T-cell (primary cell): ENCODE data around the gene SUPT3H. TPM values are rescaled to one million over a fixed set of nuclear protein-coding genes. Genes with fewer than 3 reads are reported as not detected.

Experiments used
- ATAC-seq, 4 experiments: fragments of 200-7000 bp in 3 of 4; fragments of 150-1000 bp in 1 of 4; cut with Tn5 transposase; replicated peaks in 1 of 4; 1 replicate in 3 of 4; 2 replicates in 1 of 4; pipeline ENCODE4 v1.10.0; 2021; ENCODE audit warnings: moderate library complexity in 3 of 4, mild to moderate bottlenecking in 2 of 4, moderate number of reproducible peaks in 1 of 4
- CTCF ChIA-PET, 2 donors: fragments of 300-600 bp; sonication (Branson Sonifier 250); formaldehyde crosslinking; loops; one replicate each; lab custom pipeline; 2022; ENCODE audit warnings: antibody characterized with exemption in 2 of 2; lab: Charles Lee
- POLR2A ChIA-PET, 2 donors: fragments of 300-600 bp; sonication (Branson Sonifier 250); formaldehyde crosslinking; loops; one replicate each; lab custom pipeline; 2022; ENCODE audit warnings: antibody characterized with exemption in 2 of 2; lab: Charles Lee
- DNase-seq, 35 experiments: peaks; one replicate each; pipeline versions ENCODE4 v3.0.0 to v3.0.0-alpha.2; 2013 to 2023
- H3K27ac ChIP-seq: one replicate; pipeline ENCODE4 v1.5.1; 2013; ENCODE audit warnings: low read length
- H3K27me3 ChIP-seq, 2 experiments: replicated peaks in 1 of 2; 1 replicate in 1 of 2; 2 replicates in 1 of 2; pipeline versions ENCODE4 v1.6.1 to v1.7.0; 2013; ENCODE audit warnings: low read length in 1 of 2, mixed read lengths in 1 of 2; ENCODE audit not compliant: control insufficient read depth in 2 of 2, insufficient read depth in 2 of 2; ENCODE audit errors: extremely low read depth in 1 of 2
- H3K36me3 ChIP-seq, 2 donors: 1 replicate in 1 of 2; 2 replicates in 1 of 2; pipeline versions ENCODE4 v1.6.1 to v1.7.0; 2013; ENCODE audit warnings: low read length in 1 of 2; ENCODE audit not compliant: control insufficient read depth in 2 of 2, insufficient read depth in 1 of 2; ENCODE audit errors: extremely low read depth in 1 of 2
- H3K4me1 ChIP-seq, 2 experiments: 1 replicate in 1 of 2; 2 replicates in 1 of 2; pipeline versions ENCODE4 v1.6.1 to v1.7.0; 2013; ENCODE audit warnings: low read length in 2 of 2, mixed read lengths in 1 of 2; ENCODE audit not compliant: insufficient read depth in 2 of 2, control insufficient read depth in 1 of 2; ENCODE audit errors: extremely low read depth in 1 of 2
- H3K4me3 ChIP-seq, 2 donors: 1 replicate in 1 of 2; 2 replicates in 1 of 2; pipeline versions ENCODE4 v1.5.1 to v1.7.0; 2013; ENCODE audit warnings: mild to moderate bottlenecking in 2 of 2, low read length in 1 of 2, moderate library complexity in 1 of 2; ENCODE audit not compliant: control insufficient read depth in 1 of 2; ENCODE audit errors: extremely low read depth in 1 of 2
- H3K9me3 ChIP-seq: 2 replicates; pipeline ENCODE4 v1.7.0; 2013
- H3K27ac Mint-ChIP-seq, 2 donors: one replicate each; pipeline ENCODE4 v1.8.0; 2020 to 2021; ENCODE audit warnings: mild to moderate bottlenecking in 2 of 2, mixed read lengths in 2 of 2
- H3K27me3 Mint-ChIP-seq, 2 donors: one replicate each; pipeline ENCODE4 v1.8.0; 2021 to 2022; ENCODE audit warnings: mixed read lengths in 2 of 2
- H3K36me3 Mint-ChIP-seq: one replicate; pipeline ENCODE4 v1.8.0; 2021; ENCODE audit warnings: mixed read lengths
- H3K4me1 Mint-ChIP-seq, 3 donors: one replicate each; pipeline ENCODE4 v1.8.0; 2020 to 2022; ENCODE audit warnings: mixed read lengths in 3 of 3, mild to moderate bottlenecking in 1 of 3
- H3K4me3 Mint-ChIP-seq, 3 donors: one replicate each; pipeline ENCODE4 v1.8.0; 2020 to 2022; ENCODE audit warnings: mild to moderate bottlenecking in 3 of 3, mixed read lengths in 3 of 3, moderate library complexity in 3 of 3
- H3K9me3 Mint-ChIP-seq, 3 donors: one replicate each; pipeline ENCODE4 v1.8.0; 2020 to 2022; ENCODE audit warnings: mixed read lengths in 3 of 3
- WGBS: methylation state at CpG from one replicate; pipeline ENCODE4 v1.1.5; 2013; ENCODE audit warnings: missing lambda C conversion rate; ENCODE audit not compliant: insufficient coverage; 5-methylcytosine and 5-hydroxymethylcytosine counted together
- total RNA-seq, 35 experiments: library from RNA in 6 of 35; stranded (reverse) in 6 of 35; fragments of 120-200 nt in 1 of 35; gene quantifications; one replicate each; pipeline versions ENCODE4 v1.2.1 to v1.2.4 and lab custom pipeline; 2013 to 2026

The SUPT3H gene
- total RNA-seq, 5 donors from 2014 or later (not counting 1 experiment from before 2014, with no cell fraction given), result 9.3 to 12.9 (median 10.7) TPM

GRCh38 chr6:44795326-44795725 lies 582.4 kb downstream of the SUPT3H start:
- Mint-ChIP-seq H3K27me3 (peaks cover 9 to 14% of the 10 kb centered on the region in 2 donors), H3K27ac (no peak overlapping the region), H3K9me3 (peaks cover 0 to 4% (median 0%) of the 10 kb centered on the region in 3 donors), H3K4me1 (no peaks in the 10 kb centered on the region), H3K4me3 (no peak overlapping the region), H3K36me3 (no peaks in the 10 kb centered on the region)
- Histone ChIP-seq H3K36me3 (no peaks in the 10 kb centered on the region), H3K4me1 (no peaks in the 10 kb centered on the region), H3K27ac (no peak overlapping the region), H3K27me3 (peaks cover 0 to 16% of the 10 kb centered on the region in 2 experiments), H3K9me3 (no peaks in the 10 kb centered on the region), H3K4me3 (no peak overlapping the region)
- POLR2A ChIA-PET, result no interaction called here
- ATAC-seq, result no peak
- no peak for DNase-seq
- 91% methylated on average over 6 of the region's 7 CpGs for WGBS
- CTCF ChIA-PET, result no interaction called here

GRCh38 chr6:44789806-44790205 lies 587.9 kb downstream of the SUPT3H start:
- POLR2A ChIA-PET, result interaction anchor here in 1 of 2 donors (0.8 kb wide), 1 partner anchor 20 kb away, joined by 3 read pairs; no protein-coding TSS in a partner anchor
- H3K36me3 ChIP-seq, result no peaks in the 10 kb centered on the region
- H3K9me3 Mint-ChIP-seq, result no peaks in the 10 kb centered on the region
- H3K9me3 ChIP-seq, result no peaks in the 10 kb centered on the region
- H3K4me1 ChIP-seq, result peaks cover 10 to 14% of the 10 kb centered on the region in 2 experiments
- H3K4me3 ChIP-seq, result no peak overlapping the region
- DNase-seq, result no peak
- CTCF ChIA-PET, result no interaction called here
- no peak for ATAC-seq
- peaks cover 0 to 27% of the 10 kb centered on the region in 2 experiments for H3K27me3 ChIP-seq
- no peak overlapping the region for H3K27ac ChIP-seq
- no peaks in the 10 kb centered on the region for H3K36me3 Mint-ChIP-seq
- H3K4me3 Mint-ChIP-seq, result no peak overlapping the region
- WGBS, result 70% methylated on average over 5 of the region's 7 CpGs
- peaks cover 4 to 5% of the 10 kb centered on the region in 2 donors for H3K27me3 Mint-ChIP-seq
- no peak overlapping the region for H3K27ac Mint-ChIP-seq
- peaks cover 15 to 25% (median 21%) of the 10 kb centered on the region in 3 donors for H3K4me1 Mint-ChIP-seq

- no CpG with 5 or more reads among the region's 5 CpGs for WGBS
- H3K4me3 Mint-ChIP-seq, result no peak overlapping the region
- POLR2A ChIA-PET, result no interaction called here
Measured at GRCh38 chr6:44789061-44789460, 588.7 kb downstream of the SUPT3H start.

GRCh38 chr6:44788387-44788981 lies 589.2 kb downstream of the SUPT3H start:
- DNase-seq, result no peak
- Histone ChIP-seq H3K27ac (no peak overlapping the region), H3K36me3 (no peaks in the 10 kb centered on the region), H3K9me3 (no peaks in the 10 kb centered on the region), H3K4me3 (no peak overlapping the region), H3K4me1 (peaks cover 10 to 14% of the 10 kb centered on the region in 2 experiments), H3K27me3 (peaks cover 0 to 23% of the 10 kb centered on the region in 2 experiments)
- ChIA-PET POLR2A (no interaction called here), CTCF (no interaction called here)
- H3K4me1 Mint-ChIP-seq, result peaks cover 15 to 25% (median 21%) of the 10 kb centered on the region in 3 donors
- 77% methylated on average over 6 of the region's 10 CpGs for WGBS
- H3K27ac Mint-ChIP-seq, result peak overlapping the region in 1 of 2 donors; percentile 16
- H3K9me3 Mint-ChIP-seq, result peaks cover 0 to 10% (median 6%) of the 10 kb centered on the region in 3 donors
- no peaks in the 10 kb centered on the region for H3K36me3 Mint-ChIP-seq
- ATAC-seq, result no peak
- peaks cover 4 to 5% of the 10 kb centered on the region in 2 donors for H3K27me3 Mint-ChIP-seq
- peak overlapping the region in 1 of 3 donors; percentile 53 for H3K4me3 Mint-ChIP-seq

More at GRCh38 chr6:44789061-44789460, 588.7 kb downstream of the SUPT3H start:
- peaks cover 10 to 14% of the 10 kb centered on the region in 2 experiments for H3K4me1 ChIP-seq
- Mint-ChIP-seq H3K36me3 (no peaks in the 10 kb centered on the region), H3K4me1 (peaks cover 15 to 25% (median 21%) of the 10 kb centered on the region in 3 donors), H3K9me3 (peaks cover 0 to 5% (median 0%) of the 10 kb centered on the region in 3 donors), H3K27ac (peak overlapping the region in 1 of 2 donors; percentile 11), H3K27me3 (peaks cover 4 to 5% of the 10 kb centered on the region in 2 donors)
- H3K4me3 ChIP-seq, result no peak overlapping the region
- no peak overlapping the region for H3K27ac ChIP-seq
- ATAC-seq (no peak), DNase-seq (no peak)
- no peaks in the 10 kb centered on the region for H3K9me3 ChIP-seq
- CTCF ChIA-PET, result no interaction called here
- H3K27me3 ChIP-seq, result peaks cover 0 to 27% of the 10 kb centered on the region in 2 experiments
- H3K36me3 ChIP-seq, result no peaks in the 10 kb centered on the region

- H3K4me1 Mint-ChIP-seq, result peaks cover 15 to 25% (median 21%) of the 10 kb centered on the region in 3 donors
- CTCF ChIA-PET, result no interaction called here
- no peaks in the 10 kb centered on the region for H3K36me3 Mint-ChIP-seq
- POLR2A ChIA-PET, result interaction anchor here in 1 of 2 donors (0.6 kb wide), 1 partner anchor 239 kb away, joined by 3 read pairs; no protein-coding TSS in a partner anchor
- no peaks in the 10 kb centered on the region for H3K27me3 Mint-ChIP-seq
- Histone ChIP-seq H3K9me3 (no peaks in the 10 kb centered on the region), H3K4me1 (peaks cover 10 to 14% of the 10 kb centered on the region in 2 experiments), H3K4me3 (no peak overlapping the region), H3K27me3 (peaks cover 0 to 18% of the 10 kb centered on the region in 2 experiments), H3K36me3 (no peaks in the 10 kb centered on the region), H3K27ac (no peak overlapping the region)
- peak in 3 of 35 experiments; percentile 2 to 28 (median 4) for DNase-seq
- peak overlapping the region; percentile 15 to 41 for H3K27ac Mint-ChIP-seq
- WGBS, result no CpG with 5 or more reads among the region's 8 CpGs
- H3K4me3 Mint-ChIP-seq, result peak overlapping the region; percentile 18 to 53 (median 29)
- peak; percentile 68 to 92 (median 77) for ATAC-seq
- H3K9me3 Mint-ChIP-seq, result peaks cover 4 to 12% (median 7%) of the 10 kb centered on the region in 3 donors
Measured at GRCh38 chr6:44787254-44787834, 590.4 kb downstream of the SUPT3H start.

GRCh38 chr6:44785130-44785529 lies 592.6 kb downstream of the SUPT3H start:
- Mint-ChIP-seq H3K27ac (no peak overlapping the region), H3K4me3 (no peak overlapping the region), H3K9me3 (peaks cover 4 to 12% (median 7%) of the 10 kb centered on the region in 3 donors), H3K4me1 (peaks cover 15 to 25% (median 21%) of the 10 kb centered on the region in 3 donors), H3K27me3 (no peaks in the 10 kb centered on the region), H3K36me3 (no peaks in the 10 kb centered on the region)
- Histone ChIP-seq H3K27ac (no peak overlapping the region), H3K4me1 (peaks cover 10 to 14% of the 10 kb centered on the region in 2 experiments), H3K36me3 (no peaks in the 10 kb centered on the region), H3K27me3 (peaks cover 0 to 14% of the 10 kb centered on the region in 2 experiments), H3K9me3 (no peaks in the 10 kb centered on the region), H3K4me3 (no peak overlapping the region)
- ChIA-PET CTCF (no interaction called here), POLR2A (no interaction called here)
- WGBS, result no CpG with 5 or more reads among the region's 1 CpG
- ATAC-seq (no peak), DNase-seq (no peak)
